ENCODE measurements around the gene ANKRD35. TPM values are rescaled to one million over a fixed set of nuclear protein-coding genes. Genes with fewer than 3 reads are reported as not detected.

Gene ANKRD35
- polyA plus RNA-seq, 3 donors: 0.40 to 1.5 (median 1.3) TPM

- Histone ChIP-seq H3K4me1 (ENCODE audit: control insufficient read depth in 1 of 2, insufficient read depth in 2 of 2, low read length in 2 of 2) (no peaks in the 10 kb centered on the region), H3K36me3 (replicated peaks in 1 of 2; ENCODE audit: control insufficient read depth in 1 of 2, insufficient read depth in 2 of 2, low read length in 2 of 2) (peaks cover 23 to 32% of the 10 kb centered on the region in 2 donors), H3K9ac (ENCODE audit: insufficient read depth, low read length, poor library complexity, severe bottlenecking) (no peak overlapping the region), H3K4me3 (replicated peaks in 1 of 3; ENCODE audit: low read depth in 2 of 3, low read length in 3 of 3) (no peak overlapping the region), H4K20me1 (ENCODE audit: insufficient read depth, low read length) (no peaks in the 10 kb centered on the region), H3K27me3 (ENCODE audit: control insufficient read depth in 2 of 2, insufficient read depth in 2 of 2, low read length in 2 of 2) (no peaks in the 10 kb centered on the region), H3K79me2 (ENCODE audit: insufficient read depth, low read length) (no peaks in the 10 kb centered on the region), H3K9me3 (replicated peaks in 1 of 2; ENCODE audit: control insufficient read depth in 1 of 2, insufficient read depth in 1 of 2, low read length in 2 of 2) (no peaks in the 10 kb centered on the region), H2AFZ (ENCODE audit: insufficient read depth, low read depth, low read length, poor library complexity, severe bottlenecking) (no peak overlapping the region), H3K4me2 (replicated peaks; ENCODE audit: extremely low read depth, low read length, poor library complexity, severe bottlenecking) (no peak overlapping the region), H3K27ac (ENCODE audit: low read depth in 1 of 2, low read length in 2 of 2) (no peak overlapping the region)
- intact Hi-C loops (cut with micrococcal nuclease): no loop called here
- Mint-ChIP-seq H3K27ac (no peak overlapping the region), H3K9me3 (peaks cover 0 to 2% (median 0%) of the 10 kb centered on the region in 7 donors), H3K27me3 (ENCODE audit: low read depth in 3 of 3) (no peaks in the 10 kb centered on the region), H3K4me3 (no peak overlapping the region), H3K36me3 (peaks cover 29 to 35% of the 10 kb centered on the region in 2 donors), H3K4me1 (peaks cover 15% of the 10 kb centered on the region)
- no peak for DNase-seq
- WGBS (ENCODE audit: insufficient coverage): no CpG with 5 or more reads among the region's 1 CpG
- TF ChIP-seq CTCF (IDR thresholded peaks at IDR 0.05): no peak
Measured at GRCh38 chr1:145908653-145909052, 23.0 kb upstream of the ANKRD35 start.

- no peak overlapping the region for H3K9ac ChIP-seq (ENCODE audit: insufficient read depth, low read length, poor library complexity, severe bottlenecking)
- H3K27ac Mint-ChIP-seq: no peak overlapping the region
- no peak overlapping the region for H3K4me3 Mint-ChIP-seq
Measured at GRCh38 chr1:145906954-145907753, 21.5 kb upstream of the ANKRD35 start.

More at GRCh38 chr1:145906954-145907753, 21.5 kb upstream of the ANKRD35 start:
- peaks cover 8% of the 10 kb centered on the region for H3K4me1 Mint-ChIP-seq
- Histone ChIP-seq H3K27me3 (ENCODE audit: control insufficient read depth in 2 of 2, insufficient read depth in 2 of 2, low read length in 2 of 2) (no peaks in the 10 kb centered on the region), H3K27ac (ENCODE audit: low read depth in 1 of 2, low read length in 2 of 2) (no peak overlapping the region), H2AFZ (ENCODE audit: insufficient read depth, low read depth, low read length, poor library complexity, severe bottlenecking) (no peak overlapping the region), H3K36me3 (replicated peaks in 1 of 2; ENCODE audit: control insufficient read depth in 1 of 2, insufficient read depth in 2 of 2, low read length in 2 of 2) (peaks cover 15 to 17% of the 10 kb centered on the region in 2 donors), H3K4me3 (replicated peaks in 1 of 3; ENCODE audit: low read depth in 2 of 3, low read length in 3 of 3) (no peak overlapping the region), H3K79me2 (ENCODE audit: insufficient read depth, low read length) (no peaks in the 10 kb centered on the region), H4K20me1 (ENCODE audit: insufficient read depth, low read length) (no peaks in the 10 kb centered on the region), H3K4me1 (ENCODE audit: control insufficient read depth in 1 of 2, insufficient read depth in 2 of 2, low read length in 2 of 2) (no peaks in the 10 kb centered on the region), H3K9me3 (replicated peaks in 1 of 2; ENCODE audit: control insufficient read depth in 1 of 2, insufficient read depth in 1 of 2, low read length in 2 of 2) (no peaks in the 10 kb centered on the region), H3K4me2 (replicated peaks; ENCODE audit: extremely low read depth, low read length, poor library complexity, severe bottlenecking) (no peak overlapping the region)
- H3K36me3 Mint-ChIP-seq: peaks cover 17 to 22% of the 10 kb centered on the region in 2 donors
- intact Hi-C loops (cut with micrococcal nuclease): no loop called here
- H3K27me3 Mint-ChIP-seq (ENCODE audit: low read depth in 3 of 3): no peaks in the 10 kb centered on the region
- no peak for TF ChIP-seq CTCF (IDR thresholded peaks at IDR 0.05)
- no peak for DNase-seq
- WGBS (ENCODE audit: insufficient coverage): 85% methylated on average over 3 of the region's 10 CpGs
- peaks cover 0 to 2% (median 0%) of the 10 kb centered on the region in 7 donors for H3K9me3 Mint-ChIP-seq
